Activated CD4-positive, alpha-beta memory T cell treated with anti-CD3 and anti-CD28 coated beads for 36 hours (primary cell): ENCODE measurements around the gene FARP2. TPM values are rescaled to one million over a fixed set of nuclear protein-coding genes. Genes with fewer than 3 reads are reported as not detected.
"Not testable (repeated sequence)": the region's sequence is repeated elsewhere in the genome, so short reads cannot be mapped to it uniquely, and the experiment has no call there.

Experiments
- CTCF ChIA-PET: fragments of 350-600 bp; sonication (Branson Sonifier 250); formaldehyde crosslinking; loops from one replicate; lab custom pipeline; 2021; ENCODE audit warnings: antibody characterized with exemption, inconsistent platforms; lab: Charles Lee
- POLR2A ChIA-PET: fragments of 350-600 bp; sonication (Branson Sonifier 250); formaldehyde crosslinking; loops from one replicate; lab custom pipeline; 2021; ENCODE audit warnings: antibody characterized with exemption; lab: Charles Lee
- DNase-seq: peaks from one replicate; pipeline ENCODE4 v3.0.0-alpha.2; 2020
- H3K27ac Mint-ChIP-seq: one replicate; pipeline ENCODE4 v1.8.0; 2021; ENCODE audit warnings: mixed read lengths
- H3K27me3 Mint-ChIP-seq: one replicate; pipeline ENCODE4 v1.8.0; 2021; ENCODE audit warnings: mixed read lengths
- H3K36me3 Mint-ChIP-seq: one replicate; pipeline ENCODE4 v1.8.0; 2021; ENCODE audit warnings: mixed read lengths
- H3K4me1 Mint-ChIP-seq: one replicate; pipeline ENCODE4 v1.8.0; 2021; ENCODE audit warnings: low read depth, mixed read lengths
- H3K4me3 Mint-ChIP-seq: one replicate; pipeline ENCODE4 v1.8.0; 2021; ENCODE audit warnings: mild to moderate bottlenecking, mixed read lengths
- H3K9me3 Mint-ChIP-seq: one replicate; pipeline ENCODE4 v1.8.0; 2021; ENCODE audit warnings: mixed read lengths
- intact Hi-C: fragments of 100-400 bp; cut with micrococcal nuclease; formaldehyde crosslinking; loops from one replicate; pipeline ENCODE4 v1.15.1; 2023
- total RNA-seq, 2 experiments: library from RNA; stranded (reverse); gene quantifications; one replicate each; pipeline ENCODE4 v1.2.3, GENCODE V29; 2021

Gene FARP2
- total RNA-seq, 2 experiments from 2014 or later = 25.1 to 29.5 TPM

DNA sequence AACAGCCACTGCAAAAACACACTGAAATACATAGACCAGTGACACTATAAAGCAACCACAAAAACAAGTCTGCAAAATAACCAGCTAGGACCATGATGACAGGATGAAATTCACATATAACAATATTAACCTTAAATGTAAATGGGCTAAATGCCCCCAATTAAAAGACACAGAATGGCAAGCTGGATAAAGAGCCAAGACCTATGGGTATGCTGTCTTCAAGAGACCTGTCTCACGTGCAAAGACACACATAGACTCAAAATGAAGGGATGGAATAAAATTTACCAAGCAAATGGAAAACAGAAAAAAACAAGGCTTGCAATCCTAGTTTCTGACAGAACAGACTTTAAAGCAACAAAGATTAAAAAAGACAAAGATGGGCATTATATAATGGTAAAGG lies 67.4 kb downstream of the FARP2 start:
- H3K4me1 Mint-ChIP-seq, DNase-seq, intact Hi-C loops, H3K27ac Mint-ChIP-seq, CTCF ChIA-PET, H3K4me3 Mint-ChIP-seq, H3K27me3 Mint-ChIP-seq, POLR2A ChIA-PET: not testable (repeated sequence)
- Mint-ChIP-seq H3K9me3 (peaks cover 24% of the 10 kb centered on the region), H3K36me3 (peaks cover 36% of the 10 kb centered on the region)

GRCh38 chr2:241425368-241425767 lies 69.3 kb downstream of the FARP2 start:
- CTCF ChIA-PET = no interaction called here
- no peaks in the 10 kb centered on the region for H3K4me1 Mint-ChIP-seq
- no peak overlapping the region for H3K27ac Mint-ChIP-seq
- intact Hi-C loops = no loop called here
- peaks cover 29% of the 10 kb centered on the region for H3K36me3 Mint-ChIP-seq
- POLR2A ChIA-PET = no interaction called here
- peaks cover 24% of the 10 kb centered on the region for H3K9me3 Mint-ChIP-seq
- no peak for DNase-seq
- H3K4me3 Mint-ChIP-seq = no peak overlapping the region
- H3K27me3 Mint-ChIP-seq = no peaks in the 10 kb centered on the region

- H3K27me3 Mint-ChIP-seq = no peaks in the 10 kb centered on the region
- intact Hi-C loops = no loop called here
Observed at GRCh38 chr2:241430178-241430577, 74.1 kb downstream of the FARP2 start.

DNA sequence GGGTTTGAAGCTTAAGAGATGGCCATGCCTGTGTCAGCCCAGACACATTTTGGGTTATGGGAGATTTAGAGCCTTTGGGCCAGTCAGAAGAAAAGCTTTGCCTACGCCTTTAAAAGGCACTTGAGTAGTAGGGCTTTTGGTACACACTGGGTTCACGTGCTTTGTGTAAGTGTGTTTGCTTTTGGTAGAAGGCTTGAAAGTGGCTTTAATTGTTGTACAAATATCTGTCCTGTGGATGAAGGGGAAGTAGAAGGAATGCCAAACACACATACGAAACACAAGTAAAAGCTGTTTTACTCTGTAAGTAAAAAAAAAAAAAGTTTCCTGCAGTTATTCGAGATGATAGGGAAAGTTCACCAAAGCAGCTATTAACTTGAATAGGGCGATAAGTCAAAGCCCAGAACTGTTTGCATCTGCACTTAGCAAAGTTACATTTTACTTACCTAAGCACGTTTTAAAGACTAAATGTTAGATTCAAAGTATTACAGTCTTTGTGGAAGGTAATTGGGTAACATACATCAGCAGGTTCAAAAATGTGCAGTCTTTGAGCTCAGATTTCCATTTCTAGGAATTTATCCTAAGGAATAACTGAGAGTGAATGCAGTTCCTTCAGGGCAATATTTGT lies 76.9 kb downstream of the FARP2 start:
- intact Hi-C loops = no loop called here
- peaks cover 28% of the 10 kb centered on the region for H3K36me3 Mint-ChIP-seq
- H3K9me3 Mint-ChIP-seq = no peaks in the 10 kb centered on the region
- no peak overlapping the region for H3K27ac Mint-ChIP-seq
- no peaks in the 10 kb centered on the region for H3K27me3 Mint-ChIP-seq
- ChIA-PET CTCF (no interaction called here), POLR2A (no interaction called here)
- no peaks in the 10 kb centered on the region for H3K4me1 Mint-ChIP-seq
- no peak for DNase-seq
- H3K4me3 Mint-ChIP-seq = no peak overlapping the region

More at GRCh38 chr2:241430178-241430577, 74.1 kb downstream of the FARP2 start:
- ChIA-PET POLR2A (no interaction called here), CTCF (no interaction called here)
- peaks cover 17% of the 10 kb centered on the region for H3K36me3 Mint-ChIP-seq
- H3K4me1 Mint-ChIP-seq = no peaks in the 10 kb centered on the region
- DNase-seq = no peak
- no peak overlapping the region for H3K4me3 Mint-ChIP-seq
- H3K9me3 Mint-ChIP-seq = no peaks in the 10 kb centered on the region
- H3K27ac Mint-ChIP-seq = no peak overlapping the region

GRCh38 chr2:241437179-241437578 lies 81.1 kb downstream of the FARP2 start:
- Mint-ChIP-seq H3K36me3 (peaks cover 40% of the 10 kb centered on the region), H3K4me1 (no peaks in the 10 kb centered on the region), H3K27me3 (peaks cover 18% of the 10 kb centered on the region), H3K9me3 (no peaks in the 10 kb centered on the region), H3K27ac (no peak overlapping the region), H3K4me3 (no peak overlapping the region)
- ChIA-PET POLR2A (no interaction called here), CTCF (no interaction called here)
- DNase-seq = no peak
- intact Hi-C loops = no loop called here

GRCh38 chr2:241441492-241441891 lies 85.4 kb downstream of the FARP2 start:
- CTCF ChIA-PET = no interaction called here
- Mint-ChIP-seq H3K9me3 (no peaks in the 10 kb centered on the region), H3K27me3 (peaks cover 36% of the 10 kb centered on the region), H3K36me3 (peaks cover 37% of the 10 kb centered on the region), H3K4me1 (peaks cover 23% of the 10 kb centered on the region), H3K27ac (no peak overlapping the region), H3K4me3 (no peak overlapping the region)
- intact Hi-C loops = no loop called here
- POLR2A ChIA-PET = no interaction called here
- no peak for DNase-seq

DNA sequence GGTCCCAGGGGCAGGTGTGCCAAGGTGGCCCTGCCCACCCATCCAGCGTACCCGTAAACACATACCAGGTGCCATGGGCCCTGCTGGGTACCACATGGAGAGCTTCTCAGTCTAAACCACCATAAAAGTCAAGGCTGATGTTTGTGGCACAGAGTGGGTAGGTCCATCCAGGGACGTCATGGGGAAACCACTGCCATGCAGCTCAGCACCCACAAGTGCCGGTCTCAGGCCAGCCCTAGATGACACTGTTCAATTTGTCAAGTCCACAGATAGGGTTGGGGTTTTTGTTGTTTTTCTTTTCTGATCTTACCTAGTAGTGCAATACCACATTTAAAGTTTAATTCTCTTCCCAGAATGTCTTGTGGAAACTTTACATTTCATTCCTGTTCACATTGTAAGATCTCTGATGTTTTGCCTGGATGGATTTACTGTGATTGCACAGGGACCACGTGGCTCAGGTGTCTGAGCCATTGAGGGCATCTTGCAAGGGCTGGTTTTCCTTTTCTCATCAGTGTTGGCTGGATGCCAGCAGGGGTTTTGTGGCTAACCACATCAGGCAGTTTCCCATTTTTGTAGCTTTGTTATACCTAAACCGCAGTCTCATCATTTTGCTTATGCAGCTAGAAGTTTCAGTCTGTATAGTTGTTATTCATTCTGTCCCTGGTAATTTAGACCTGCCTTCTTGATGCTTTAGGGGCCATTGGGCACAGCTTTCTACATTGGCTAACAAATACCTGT lies 87.6 kb downstream of the FARP2 start:
- Mint-ChIP-seq H3K4me3 (peak overlapping the region; percentile 5), H3K27me3 (peaks cover 52% of the 10 kb centered on the region), H3K27ac (peak overlapping the region; percentile 64), H3K9me3 (no peaks in the 10 kb centered on the region), H3K36me3 (peaks cover 34% of the 10 kb centered on the region), H3K4me1 (peaks cover 23% of the 10 kb centered on the region)
- POLR2A ChIA-PET = no interaction called here
- CTCF ChIA-PET = no interaction called here
- peak; percentile 97 for DNase-seq
- intact Hi-C loops = loop anchor here (1.0 kb wide), 1 partner anchor 263 kb away; no protein-coding TSS in a partner anchor

GRCh38 chr2:241445426-241445825 lies 89.3 kb downstream of the FARP2 start:
- intact Hi-C loops = no loop called here
- peak; percentile 25 for DNase-seq
- H3K4me3 Mint-ChIP-seq = no peak overlapping the region
- H3K36me3 Mint-ChIP-seq = peaks cover 37% of the 10 kb centered on the region
- CTCF ChIA-PET = interaction anchor here (0.6 to 0.7 kb wide), 2 partner anchors 147 to 334 kb away, joined by 3 read pairs; no protein-coding TSS in a partner anchor
- no peak overlapping the region for H3K27ac Mint-ChIP-seq
- peaks cover 23% of the 10 kb centered on the region for H3K4me1 Mint-ChIP-seq
- H3K27me3 Mint-ChIP-seq = peaks cover 53% of the 10 kb centered on the region
- no peaks in the 10 kb centered on the region for H3K9me3 Mint-ChIP-seq
- POLR2A ChIA-PET = no interaction called here

GRCh38 chr2:241450092-241450491 lies 94.0 kb downstream of the FARP2 start:
- peaks cover 14% of the 10 kb centered on the region for H3K36me3 Mint-ChIP-seq
- intact Hi-C loops, H3K9me3 Mint-ChIP-seq, POLR2A ChIA-PET, H3K4me3 Mint-ChIP-seq, DNase-seq, H3K27ac Mint-ChIP-seq, H3K4me1 Mint-ChIP-seq, CTCF ChIA-PET: not testable (repeated sequence)
- peaks cover 38% of the 10 kb centered on the region for H3K27me3 Mint-ChIP-seq

DNA sequence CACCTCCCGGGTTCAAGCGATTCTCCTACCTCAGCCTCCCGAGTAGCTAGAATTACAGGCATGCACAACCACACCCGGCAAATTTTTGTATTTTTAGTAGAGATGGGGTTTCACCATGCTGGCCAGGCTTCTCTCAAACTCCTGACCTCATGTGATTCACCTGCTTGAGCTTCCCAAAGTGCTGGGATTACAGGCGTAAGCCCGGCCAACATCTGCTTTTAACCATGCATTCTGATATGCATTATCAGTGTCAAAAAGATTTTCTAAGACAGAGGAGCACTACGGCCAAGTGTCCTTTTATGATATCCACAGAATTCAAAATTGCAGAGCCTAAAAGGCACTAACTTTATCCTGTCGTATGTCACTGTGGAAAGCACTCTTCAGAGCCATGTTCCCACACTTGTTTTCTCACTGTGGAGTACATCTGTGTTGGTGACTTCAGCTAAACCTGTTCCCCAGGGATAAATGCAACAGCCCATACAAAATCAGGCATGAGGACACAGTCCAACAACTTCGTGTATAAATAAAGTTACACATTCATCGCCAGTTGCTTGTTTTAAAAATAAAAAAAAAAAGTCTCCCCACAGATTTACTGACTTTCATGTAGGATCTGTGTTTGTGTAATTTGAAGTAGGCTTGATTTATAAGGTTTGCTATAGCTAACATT lies 95.9 kb downstream of the FARP2 start:
- no peaks in the 10 kb centered on the region for H3K4me1 Mint-ChIP-seq
- H3K27me3 Mint-ChIP-seq = peaks cover 25% of the 10 kb centered on the region
- POLR2A ChIA-PET = no interaction called here
- H3K9me3 Mint-ChIP-seq = no peaks in the 10 kb centered on the region
- H3K36me3 Mint-ChIP-seq = peaks cover 12% of the 10 kb centered on the region
- H3K4me3 Mint-ChIP-seq = no peak overlapping the region
- no peak for DNase-seq
- intact Hi-C loops = no loop called here
- no peak overlapping the region for H3K27ac Mint-ChIP-seq
- CTCF ChIA-PET = no interaction called here

- H3K27ac Mint-ChIP-seq, H3K36me3 Mint-ChIP-seq, H3K4me3 Mint-ChIP-seq, intact Hi-C loops, DNase-seq, H3K27me3 Mint-ChIP-seq, H3K9me3 Mint-ChIP-seq, POLR2A ChIA-PET, H3K4me1 Mint-ChIP-seq, CTCF ChIA-PET: not testable (repeated sequence)
Observed at GRCh38 chr2:241453919-241454318, 97.8 kb downstream of the FARP2 start.

DNA sequence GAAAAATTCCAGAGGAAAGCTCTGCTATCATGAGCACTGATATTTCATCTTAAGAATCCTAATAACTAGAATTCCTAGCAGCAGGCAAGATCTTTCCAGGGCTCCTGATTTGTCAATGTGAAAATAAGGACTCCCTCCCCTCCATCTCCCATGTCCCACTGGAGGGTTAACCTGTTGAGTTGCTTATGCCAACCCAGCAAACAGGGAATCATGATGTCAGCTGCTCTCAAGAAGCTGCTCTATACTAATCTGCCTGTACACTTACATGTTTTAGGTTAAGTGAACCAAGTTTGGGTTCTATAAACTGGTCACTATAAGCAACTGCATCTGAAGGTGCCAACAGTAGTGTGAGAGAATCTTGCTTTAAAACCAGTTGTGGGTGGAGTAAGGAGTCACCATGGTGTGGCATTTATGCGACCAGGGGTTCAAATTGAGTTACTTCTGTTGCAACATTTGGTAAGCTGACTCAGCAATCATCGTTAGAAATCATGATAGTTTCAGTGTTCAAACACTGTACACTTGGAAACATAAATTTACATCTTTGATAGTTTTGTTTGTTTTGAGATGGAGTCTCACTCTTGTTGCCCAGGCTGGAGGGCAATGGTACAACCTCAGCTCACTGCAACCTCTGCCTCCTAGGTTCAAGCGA lies 98.9 kb downstream of the FARP2 start:
- Mint-ChIP-seq H3K4me3 (no peak overlapping the region), H3K27me3 (peaks cover 8% of the 10 kb centered on the region)

More for the DNA sequence above, 98.9 kb downstream of the FARP2 start:
- Mint-ChIP-seq H3K27ac (no peak overlapping the region), H3K36me3 (no peaks in the 10 kb centered on the region), H3K9me3 (no peaks in the 10 kb centered on the region), H3K4me1 (no peaks in the 10 kb centered on the region)
- POLR2A ChIA-PET = no interaction called here
- intact Hi-C loops = no loop called here
- CTCF ChIA-PET = interaction anchor here (0.6 kb wide), 1 partner anchor 27 kb away, joined by 4 read pairs; no protein-coding TSS in a partner anchor
- DNase-seq = no peak
